HG03571 (cell line): Measurements from ENCODE around the gene KRTAP10-3.
"Not testable (repeated sequence)": the region's sequence is repeated elsewhere in the genome, so short reads cannot be mapped to it uniquely, and the experiment has no call there.

Experiments used
- ATAC-seq: cut with Tn5 transposase; IDR thresholded peaks from one replicate; pipeline ENCODE4 v1.9.1; 2021; ENCODE audit not compliant: unreplicated experiment

Gene KRTAP10-3

GRCh38 chr21:44572959-44573583, 14.5 kb upstream of the KRTAP10-3 start:
- ATAC-seq: no peak

- ATAC-seq: no peak
These were observed 13.5 kb upstream of the KRTAP10-3 start for GRCh38 chr21:44571844-44572782.

- ATAC-seq: no peak
These were observed 12.7 kb upstream of the KRTAP10-3 start for GRCh38 chr21:44571296-44571695.

GRCh38 chr21:44569861-44570517, 11.4 kb upstream of the KRTAP10-3 start:
- ATAC-seq: no peak

GRCh38 chr21:44568667-44569556, 10.3 kb upstream of the KRTAP10-3 start:
- no peak for ATAC-seq

DNA sequence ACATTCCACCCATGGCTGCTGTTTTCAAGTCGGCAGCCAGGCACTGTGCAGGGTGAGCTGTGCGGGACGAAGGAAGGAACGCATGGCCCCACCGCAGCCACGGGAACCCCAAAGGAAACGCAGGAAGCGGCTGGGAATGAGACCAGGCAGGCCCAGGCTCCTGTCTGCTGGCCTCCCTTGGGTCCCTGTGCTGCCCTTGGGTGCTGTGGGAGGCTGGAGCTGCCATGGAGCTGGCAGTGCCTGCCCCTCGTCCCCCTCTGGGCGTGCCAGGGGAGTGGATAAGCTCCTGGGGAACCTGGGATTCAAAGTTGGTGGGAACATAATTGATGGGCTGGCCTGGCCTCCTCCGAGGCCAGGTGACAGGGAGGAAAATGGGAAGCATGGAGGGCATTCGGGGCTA, 9.7 kb upstream of the KRTAP10-3 start:
- ATAC-seq: no peak

- no peak for ATAC-seq
These were observed 9.0 kb upstream of the KRTAP10-3 start for GRCh38 chr21:44567481-44568171.

GRCh38 chr21:44566403-44566802, 7.8 kb upstream of the KRTAP10-3 start:
- no peak for ATAC-seq

DNA sequence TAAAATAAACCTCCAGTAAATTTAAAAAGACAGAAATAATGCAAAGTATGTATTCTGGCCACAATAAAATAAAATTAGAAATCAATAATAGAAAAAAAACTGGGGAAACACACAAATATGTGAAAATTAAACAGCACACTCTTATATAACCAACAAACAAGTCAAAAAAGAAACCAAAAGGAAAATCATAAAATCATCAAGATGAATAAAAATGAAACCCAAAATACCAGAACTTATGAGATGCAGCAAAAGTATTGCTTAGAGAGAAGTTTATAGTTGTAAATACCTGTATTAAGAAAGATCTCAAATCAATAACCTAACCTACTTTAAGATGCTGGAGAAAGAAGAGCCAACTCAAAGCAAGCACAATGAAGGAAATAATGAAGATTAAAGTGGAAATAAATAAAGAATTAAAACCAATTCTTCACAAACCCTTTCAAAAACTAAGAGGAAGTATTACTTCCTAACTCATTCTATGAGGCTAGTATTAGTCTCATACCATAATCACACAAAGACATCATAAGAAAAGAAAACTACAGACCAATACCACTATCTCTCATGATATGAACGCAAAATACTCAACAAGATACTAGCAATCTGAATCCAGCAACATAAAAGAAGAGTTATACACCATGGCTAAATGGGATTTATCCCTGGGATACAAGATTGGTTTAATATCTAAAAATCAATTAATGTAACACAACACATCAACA, 6.4 kb upstream of the KRTAP10-3 start:
- ATAC-seq: no peak

DNA sequence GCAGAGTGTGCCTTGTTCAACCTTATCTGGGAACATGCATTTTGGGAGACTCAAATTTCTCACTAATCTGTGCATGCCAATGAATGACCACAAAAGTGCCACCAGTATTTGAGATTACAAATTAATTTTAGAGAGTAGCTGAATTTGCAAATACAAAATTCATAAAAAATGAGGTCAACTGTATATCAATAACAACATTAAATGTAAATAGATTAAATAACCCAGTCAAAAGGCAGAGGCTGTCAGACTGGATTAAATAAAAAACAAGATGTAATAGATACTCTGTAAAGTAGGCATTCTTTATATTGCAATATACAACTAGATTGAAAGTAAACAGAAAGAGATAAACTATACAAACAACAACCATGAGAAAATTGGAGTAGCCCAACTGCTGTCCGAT, 5.5 kb upstream of the KRTAP10-3 start:
- no peak for ATAC-seq

DNA sequence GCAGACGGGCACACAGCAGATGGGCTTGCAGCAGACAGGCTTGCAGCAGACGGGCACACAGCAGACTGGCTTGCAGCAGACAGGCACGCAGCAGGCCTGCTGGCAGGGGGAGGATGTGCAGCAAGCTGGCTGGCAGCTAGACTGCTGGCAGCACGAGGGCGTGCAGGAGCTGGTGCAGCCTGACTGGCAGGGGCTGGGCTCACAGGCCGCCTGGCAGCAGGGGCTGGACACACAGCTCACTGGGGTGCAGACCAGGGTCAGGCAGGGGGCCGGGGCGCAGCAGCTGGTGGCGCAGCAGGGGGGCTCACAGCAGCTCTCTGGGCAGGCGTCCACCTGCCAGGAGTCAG, 293 bp downstream of the KRTAP10-3 start:
- ATAC-seq: not testable (repeated sequence)

- no peak for ATAC-seq
These were observed 885 bp downstream of the KRTAP10-3 start for GRCh38 chr21:44557491-44558328.

DNA sequence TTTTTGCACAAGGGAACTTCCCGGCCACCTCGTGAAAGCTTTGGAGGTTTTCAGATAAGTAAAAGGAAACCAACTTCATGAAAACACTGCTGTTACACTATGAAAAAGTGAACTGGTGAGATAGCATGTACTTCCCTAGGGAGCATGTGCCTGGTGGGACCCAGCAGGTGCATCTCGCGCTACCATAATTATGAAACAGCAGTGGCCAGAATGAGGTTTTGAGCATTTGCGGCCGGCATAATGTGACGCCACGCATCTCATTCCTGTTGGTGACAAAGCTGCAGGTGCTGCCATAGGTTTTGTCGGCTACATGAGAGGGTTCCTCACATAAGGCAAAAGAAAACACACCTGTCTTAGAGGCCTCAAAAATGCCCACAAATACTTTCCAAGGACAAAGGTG, 1.7 kb downstream of the KRTAP10-3 start:
- no peak for ATAC-seq

- no peak for ATAC-seq
These were observed 3.3 kb downstream of the KRTAP10-3 start for GRCh38 chr21:44555200-44555875.

DNA sequence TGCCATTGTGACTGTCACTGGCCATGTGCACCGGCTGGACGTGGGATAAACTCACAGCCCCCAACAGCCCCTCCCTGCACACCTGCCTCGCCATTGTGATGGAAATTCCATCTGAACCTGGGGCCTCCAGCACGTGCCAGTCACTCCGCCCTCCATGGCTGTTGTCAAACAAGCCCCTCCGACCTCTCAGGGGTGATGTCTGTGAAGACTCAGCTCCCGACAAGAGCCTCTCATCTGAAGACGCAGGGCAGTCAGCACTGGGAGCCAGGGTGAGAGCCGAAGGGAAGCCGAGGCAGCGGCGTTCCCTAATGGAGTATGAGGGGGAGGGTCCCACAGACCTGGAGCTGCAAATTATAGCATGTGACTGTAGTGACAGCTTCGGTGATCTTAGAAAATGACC, 5.9 kb downstream of the KRTAP10-3 start:
- ATAC-seq: no peak

DNA sequence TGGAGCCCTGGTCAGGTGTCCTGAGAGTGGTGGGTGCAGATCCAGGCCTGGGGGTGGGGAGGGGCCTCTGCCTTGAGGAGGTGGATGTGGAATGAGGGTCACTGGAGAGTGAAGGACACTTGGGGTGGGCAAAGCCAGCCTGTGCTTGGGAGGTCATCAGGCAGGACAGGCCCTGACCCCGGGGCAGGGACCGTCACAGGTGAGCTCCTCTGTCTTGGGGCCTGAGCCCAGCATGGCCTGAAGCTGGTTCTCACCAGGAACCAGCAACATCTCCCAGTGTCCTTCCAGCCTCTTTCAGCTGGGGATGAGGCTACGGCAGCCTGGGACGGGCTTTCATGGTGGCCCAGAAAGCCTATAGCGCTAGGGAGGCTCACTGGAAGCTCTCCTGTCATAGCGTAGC, 6.5 kb downstream of the KRTAP10-3 start:
- no peak for ATAC-seq

DNA sequence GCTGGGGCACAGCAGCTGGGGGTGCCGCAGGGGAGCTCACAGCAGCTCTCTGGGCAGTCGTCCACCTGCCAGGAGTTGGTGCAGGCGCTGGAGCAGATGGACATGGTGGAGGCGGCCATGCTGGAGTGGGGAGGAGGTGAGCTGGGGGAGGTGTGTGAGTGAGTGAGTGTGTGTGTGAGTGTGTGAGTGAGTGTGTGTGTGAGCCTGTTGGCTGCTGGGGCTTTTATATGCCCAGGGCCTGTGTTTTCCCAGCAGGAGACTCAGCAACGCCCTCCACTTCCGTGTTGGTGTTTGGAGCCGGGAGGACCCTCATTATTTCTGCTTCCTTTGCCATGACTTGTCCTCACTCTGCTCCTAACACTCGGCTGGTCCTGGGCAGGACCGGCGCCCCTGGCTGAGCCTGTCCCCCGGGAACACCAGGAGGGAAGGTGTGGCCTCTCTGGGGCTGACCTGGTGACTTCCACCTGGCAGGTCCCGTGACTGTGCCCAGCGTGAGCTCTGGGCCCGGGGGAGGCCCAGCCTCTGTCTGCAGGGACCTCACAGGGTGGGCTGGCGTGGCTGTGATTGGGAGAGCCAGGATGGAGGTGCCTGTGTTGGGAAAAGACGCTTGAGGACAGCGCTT, 7.1 kb downstream of the KRTAP10-3 start, which contains the start of gene KRTAP10-2:
TSS of gene KRTAP10-2 (minus strand) at position 166 of the 622 bp plus-strand sequence. CDS start at position 119, 47 bp downstream.
- ATAC-seq: no peak

DNA sequence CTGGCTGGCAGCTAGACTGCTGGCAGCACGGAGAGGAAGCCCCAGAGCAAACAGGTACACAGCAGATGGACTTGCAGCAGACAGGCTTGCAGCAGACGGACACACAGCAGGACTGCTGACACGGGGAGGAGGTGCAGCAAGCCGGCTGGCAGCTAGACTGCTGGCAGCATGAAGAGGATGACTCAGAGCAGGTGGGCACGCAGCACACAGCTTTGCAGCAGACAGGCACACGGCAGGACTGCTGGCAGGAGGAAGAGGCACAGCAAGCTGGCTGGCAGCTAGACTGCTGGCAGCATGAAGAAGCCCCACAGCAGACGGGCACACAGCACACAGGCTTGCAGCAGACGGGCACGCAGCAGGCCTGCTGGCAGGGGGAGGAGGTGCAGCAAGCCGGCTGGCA, 7.8 kb downstream of the KRTAP10-3 start:
- ATAC-seq: no peak
